C4-2B (cell line): Measurements from ENCODE around the gene ZBTB24.
A peak's percentile ranks its signal among the peaks of the same experiment; 100 is the strongest.

Experiments used
- H3K27ac ChIP-seq: fragments of 450-650 bp; 2 replicates; pipeline ENCODE4 v1.5.1; 2017
- CTCF ChIP-seq: fragments of 450-650 bp; conservative IDR thresholded peaks from 2 replicates; pipeline ENCODE4 v1.5.1; 2017; ENCODE audit warnings: mild to moderate bottlenecking
- ZFX ChIP-seq: fragments of 450-650 bp; IDR thresholded peaks from 2 replicates; pipeline ENCODE4 v1.6.1; 2017

Gene ZBTB24

DNA sequence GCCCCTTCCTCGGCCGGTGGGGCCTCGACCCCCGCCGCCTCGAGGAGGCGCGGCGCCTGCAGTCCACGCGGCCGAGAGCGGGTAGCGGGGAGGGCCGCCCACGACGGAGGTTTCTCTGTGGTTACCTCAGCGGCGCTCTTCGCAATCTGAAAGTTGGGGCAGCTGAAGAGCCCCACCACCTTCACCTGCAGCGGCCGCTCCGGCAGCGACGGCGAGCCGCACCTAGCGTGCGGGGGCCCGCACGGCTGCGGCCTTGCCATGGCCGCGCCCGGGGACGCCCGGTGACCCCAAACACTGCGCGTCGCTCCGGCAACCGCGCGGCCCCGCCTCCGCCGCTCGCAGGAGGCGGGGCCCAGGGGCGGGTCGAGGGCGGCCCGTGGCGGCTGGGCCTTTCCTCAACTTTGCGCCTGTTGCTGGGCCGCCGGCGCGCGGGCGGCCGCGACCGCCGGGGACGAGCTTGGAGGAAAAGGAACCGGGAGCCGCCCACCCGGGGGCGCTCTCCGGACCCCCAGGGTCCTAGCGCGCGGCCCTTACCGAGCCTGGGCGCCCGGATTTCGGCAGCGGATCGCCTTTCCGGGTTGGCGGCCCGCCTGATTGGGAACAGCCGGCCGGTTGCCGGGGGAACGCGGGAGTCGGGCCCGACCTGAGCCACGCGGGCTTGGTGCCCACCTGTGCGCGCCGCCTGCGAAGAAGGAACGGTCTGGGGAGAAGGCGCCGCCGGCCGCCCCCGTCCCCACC, 42.5 kb downstream of the ZBTB24 start, which contains the start of the genes PPIL6 and SMPD2:
TSS of gene PPIL6 (minus strand) at position 298 of the 738 bp plus-strand sequence. CDS start at position 260, 38 bp downstream.
TSS of gene SMPD2 (plus strand) at position 394 of the 738 bp plus-strand sequence. CDS start 398 bp downstream, outside the sequence.
- TF ChIP-seq ZFX = peak; percentile 84
- TF ChIP-seq CTCF = no peak; the same call in 1 of the 2 replicates
- H3K27ac ChIP-seq = peak within 1 kb of the TSS; percentile 83

- TF ChIP-seq ZFX (no peak), CTCF (no peak)
- H3K27ac ChIP-seq = no peak overlapping the region
These were observed 47.0 kb downstream of the ZBTB24 start for GRCh38 chr6:109436041-109436440.

GRCh38 chr6:109434456-109434855, 48.6 kb downstream of the ZBTB24 start:
- H3K27ac ChIP-seq = no peak overlapping the region
- no peak for TF ChIP-seq ZFX
- no peak for TF ChIP-seq CTCF

DNA sequence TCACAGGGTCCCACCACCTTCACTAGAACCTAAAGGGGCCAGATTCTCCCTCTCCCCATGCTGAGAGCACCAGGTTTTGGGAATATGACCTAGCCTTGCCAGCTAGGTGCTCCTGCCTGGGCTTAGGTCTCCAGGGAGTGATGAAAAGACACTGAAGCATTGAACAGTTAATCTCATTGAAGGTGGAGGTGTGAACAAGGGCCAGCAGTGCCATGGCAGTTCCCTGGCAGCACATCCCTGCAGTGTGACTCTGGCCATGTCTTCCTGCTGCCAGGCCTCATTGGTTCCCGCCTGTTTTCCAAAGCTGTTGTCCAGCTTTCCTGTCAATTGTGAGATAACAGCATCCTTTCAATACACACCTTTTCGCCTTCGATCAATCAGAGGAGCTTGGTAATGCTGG, 53.5 kb downstream of the ZBTB24 start:
- TF ChIP-seq ZFX (no peak), CTCF (no peak)
- peak overlapping the region; percentile 82 for H3K27ac ChIP-seq

- H3K27ac ChIP-seq = peak overlapping the region; percentile 82
- no peak for TF ChIP-seq ZFX
- TF ChIP-seq CTCF = no peak
These were observed 54.0 kb downstream of the ZBTB24 start for GRCh38 chr6:109428889-109429477.

DNA sequence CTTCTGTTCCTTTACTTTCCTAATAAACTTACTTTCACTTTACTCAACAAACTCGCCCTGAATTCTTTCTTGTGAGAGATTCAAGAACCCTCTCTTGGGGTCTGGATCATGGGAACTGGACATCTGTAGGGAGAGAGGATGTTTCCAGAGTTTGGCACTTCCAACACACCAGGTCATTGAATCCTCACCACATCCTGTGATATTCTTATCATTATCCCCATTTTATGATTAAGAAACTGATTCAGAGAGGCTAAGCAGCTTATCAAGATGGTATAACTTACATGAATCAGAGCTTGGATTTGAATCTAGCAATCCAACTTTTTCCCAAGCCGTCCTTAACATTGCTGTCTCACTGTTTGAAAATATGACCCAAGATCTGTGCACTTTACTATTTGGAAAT, 58.1 kb downstream of the ZBTB24 start:
- TF ChIP-seq ZFX = no peak
- TF ChIP-seq CTCF = no peak

GRCh38 chr6:109421184-109421583, 61.8 kb downstream of the ZBTB24 start:
- TF ChIP-seq CTCF (no peak), ZFX (no peak)
- no peak overlapping the region for H3K27ac ChIP-seq

More for the DNA sequence above, 58.1 kb downstream of the ZBTB24 start:
- no peak overlapping the region for H3K27ac ChIP-seq
